ENCODE measurements around the gene ABCA2.

GRCh38 chr9:136963341-136963740 is 64.7 kb downstream of the ABCA2 start:
- TF ChIP-seq POLR2AphosphoS5 (IDR thresholded peaks at IDR 0.05; ENCODE audit: borderline replicate concordance, low read depth, low read length) (no peak), EZH2 (IDR thresholded peaks at IDR 0.05) (no peak)

Data from SK-N-MC (cell line).